Body of pancreas (tissue), 4 donors: ENCODE results near the gene C19orf25.
A peak's percentile ranks its signal among the peaks of the same experiment; 100 is the strongest.

Source experiments
- CTCF ChIP-seq, 7 experiments: fragments of 450-650 bp in 4 of 7; fragments of 200-600 bp in 3 of 7; sonication (generic) in 3 of 7; IDR thresholded peaks; one replicate each; pipeline ENCODE4 v1.5.1; 2016 to 2019; ENCODE audit warnings: antibody characterized with exemption in 7 of 7
- POLR2A ChIP-seq, 3 donors: fragments of 450-650 bp; IDR thresholded peaks; one replicate each; pipeline ENCODE4 v1.6.1; 2016; ENCODE audit warnings: antibody characterized with exemption in 3 of 3, mild to moderate bottlenecking in 2 of 3

- TF ChIP-seq POLR2A (IDR thresholded peaks at IDR 0.05) (no peak), CTCF (IDR thresholded peaks at IDR 0.05) (peak in 1 of 7 experiments; percentile 28)
Observed at GRCh38 chr19:1523412-1524286, 44.6 kb upstream of the C19orf25 start, which contains the start of gene PLK5.
